ENCODE data around the gene CSNK2A1. TPM values are rescaled to one million over a fixed set of nuclear protein-coding genes. Genes with fewer than 3 reads are reported as not detected.

CSNK2A1 gene
- total and polyA plus RNA-seq, 2 donors (not counting 1 experiment from before 2014, with no cell fraction given): 28.3 to 125 TPM

GRCh38 chr20:469746-470490 is 73.7 kb downstream of the CSNK2A1 start:
- Histone ChIP-seq H3K4me2 (replicated peaks; ENCODE audit: low read depth, low read length, poor library complexity, severe bottlenecking) (no peak overlapping the region), H3K27ac (ENCODE audit: low read length in 2 of 2) (no peak overlapping the region), H3K4me1 (ENCODE audit: control insufficient read depth in 2 of 2, insufficient read depth in 2 of 2, low read length in 2 of 2) (peaks cover 0 to 8% of the 10 kb centered on the region in 2 donors), H3K27me3 (replicated peaks in 1 of 4; ENCODE audit: control extremely low read depth in 1 of 4, control insufficient read depth in 3 of 4, insufficient read depth in 4 of 4, low read length in 3 of 4) (peaks cover 0 to 5% (median 1%) of the 10 kb centered on the region in 4 experiments), H3K4me3 (ENCODE audit: control extremely low read depth in 1 of 5, extremely low read depth in 1 of 5, insufficient read depth in 1 of 5, low read depth in 2 of 5, low read length in 4 of 5) (no peak overlapping the region), H3K79me2 (ENCODE audit: control insufficient read depth, insufficient read depth, low read length) (no peaks in the 10 kb centered on the region), H2AFZ (ENCODE audit: insufficient read depth, low read depth, low read length, poor library complexity, severe bottlenecking) (no peak overlapping the region), H3K9me3 (ENCODE audit: control extremely low read depth in 1 of 3, control insufficient read depth in 2 of 3, insufficient read depth in 1 of 3, low read length in 2 of 3) (peaks cover 0 to 13% (median 9%) of the 10 kb centered on the region in 3 donors), H3K9ac (ENCODE audit: low read length) (no peak overlapping the region), H4K20me1 (ENCODE audit: control insufficient read depth, insufficient read depth, low read length, poor library complexity, severe bottlenecking) (no peaks in the 10 kb centered on the region), H3K36me3 (replicated peaks in 1 of 2; ENCODE audit: control extremely low read depth in 1 of 2, control insufficient read depth in 1 of 2, extremely low read depth in 1 of 2, insufficient read depth in 2 of 2, low read length in 1 of 2) (no peaks in the 10 kb centered on the region)
- CTCF ChIA-PET: interaction anchor here (1.1 kb wide), 1 partner anchor 140 kb away, joined by 3 read pairs; no protein-coding TSS in a partner anchor
- WGBS (ENCODE audit: insufficient coverage): 85% methylated on average over 2 of the region's 8 CpGs
- POLR2A ChIA-PET: no interaction called here
- intact Hi-C loops (cut with micrococcal nuclease): no loop called here
- DNase-seq (no peak), ATAC-seq (ENCODE audit: low read depth) (no peak)
- H3K9me3 Mint-ChIP-seq (ENCODE audit: insufficient read depth): no peaks in the 10 kb centered on the region
- H3K4me3 Mint-ChIP-seq: no peak overlapping the region
- peaks cover 7% of the 10 kb centered on the region for H3K4me1 Mint-ChIP-seq
- no peak overlapping the region for H3K27ac Mint-ChIP-seq
- peaks cover 23% of the 10 kb centered on the region for H3K27me3 Mint-ChIP-seq
- TF ChIP-seq EZH2 (IDR thresholded peaks at IDR 0.05; ENCODE audit: borderline replicate concordance, insufficient read depth, low read depth, low read length, poor library complexity, severe bottlenecking) (no peak), CTCF (IDR thresholded peaks at IDR 0.05) (no peak)

- no peak overlapping the region for H3K4me3 Mint-ChIP-seq
- POLR2A ChIA-PET: no interaction called here
- WGBS (ENCODE audit: insufficient coverage): 99% methylated on average over 6 of the region's 7 CpGs
Measured at GRCh38 chr20:467755-468154, 75.8 kb downstream of the CSNK2A1 start.

More at GRCh38 chr20:467755-468154, 75.8 kb downstream of the CSNK2A1 start:
- no peak overlapping the region for H3K27ac Mint-ChIP-seq
- H3K4me2 ChIP-seq (replicated peaks; ENCODE audit: low read depth, low read length, poor library complexity, severe bottlenecking): no peak overlapping the region
- peaks cover 9% of the 10 kb centered on the region for H3K4me1 Mint-ChIP-seq
- peaks cover 23% of the 10 kb centered on the region for H3K27me3 Mint-ChIP-seq
- H2AFZ ChIP-seq (ENCODE audit: insufficient read depth, low read depth, low read length, poor library complexity, severe bottlenecking): no peak overlapping the region
- no peaks in the 10 kb centered on the region for H4K20me1 ChIP-seq (ENCODE audit: control insufficient read depth, insufficient read depth, low read length, poor library complexity, severe bottlenecking)
- intact Hi-C loops (cut with micrococcal nuclease): no loop called here
- H3K27me3 ChIP-seq (replicated peaks in 1 of 4; ENCODE audit: control extremely low read depth in 1 of 4, control insufficient read depth in 3 of 4, insufficient read depth in 4 of 4, low read length in 3 of 4): peaks cover 0 to 5% (median 1%) of the 10 kb centered on the region in 4 experiments
- no peak overlapping the region for H3K4me3 ChIP-seq (ENCODE audit: control extremely low read depth in 1 of 5, extremely low read depth in 1 of 5, insufficient read depth in 1 of 5, low read depth in 2 of 5, low read length in 4 of 5)
- H3K9me3 ChIP-seq (ENCODE audit: control extremely low read depth in 1 of 3, control insufficient read depth in 2 of 3, insufficient read depth in 1 of 3, low read length in 2 of 3): peaks cover 0 to 13% (median 9%) of the 10 kb centered on the region in 3 donors
- ATAC-seq (ENCODE audit: low read depth) (no peak), DNase-seq (no peak)
- peaks cover 5 to 9% of the 10 kb centered on the region in 2 donors for H3K4me1 ChIP-seq (ENCODE audit: control insufficient read depth in 2 of 2, insufficient read depth in 2 of 2, low read length in 2 of 2)
- H3K36me3 ChIP-seq (replicated peaks in 1 of 2; ENCODE audit: control extremely low read depth in 1 of 2, control insufficient read depth in 1 of 2, extremely low read depth in 1 of 2, insufficient read depth in 2 of 2, low read length in 1 of 2): no peaks in the 10 kb centered on the region
- CTCF ChIA-PET: interaction anchor here (0.5 to 1.3 kb wide), 2 partner anchors 112 to 180 kb away, joined by 4 to 9 read pairs; no protein-coding TSS in a partner anchor
- H3K9me3 Mint-ChIP-seq (ENCODE audit: insufficient read depth): no peaks in the 10 kb centered on the region
- TF ChIP-seq EZH2 (IDR thresholded peaks at IDR 0.05; ENCODE audit: borderline replicate concordance, insufficient read depth, low read depth, low read length, poor library complexity, severe bottlenecking) (no peak), CTCF (IDR thresholded peaks at IDR 0.05) (no peak)
- no peaks in the 10 kb centered on the region for H3K79me2 ChIP-seq (ENCODE audit: control insufficient read depth, insufficient read depth, low read length)
- no peak overlapping the region for H3K9ac ChIP-seq (ENCODE audit: low read length)
- no peak overlapping the region for H3K27ac ChIP-seq (ENCODE audit: low read length in 2 of 2)
